ENCODE data around the gene VSTM2B.

DNA sequence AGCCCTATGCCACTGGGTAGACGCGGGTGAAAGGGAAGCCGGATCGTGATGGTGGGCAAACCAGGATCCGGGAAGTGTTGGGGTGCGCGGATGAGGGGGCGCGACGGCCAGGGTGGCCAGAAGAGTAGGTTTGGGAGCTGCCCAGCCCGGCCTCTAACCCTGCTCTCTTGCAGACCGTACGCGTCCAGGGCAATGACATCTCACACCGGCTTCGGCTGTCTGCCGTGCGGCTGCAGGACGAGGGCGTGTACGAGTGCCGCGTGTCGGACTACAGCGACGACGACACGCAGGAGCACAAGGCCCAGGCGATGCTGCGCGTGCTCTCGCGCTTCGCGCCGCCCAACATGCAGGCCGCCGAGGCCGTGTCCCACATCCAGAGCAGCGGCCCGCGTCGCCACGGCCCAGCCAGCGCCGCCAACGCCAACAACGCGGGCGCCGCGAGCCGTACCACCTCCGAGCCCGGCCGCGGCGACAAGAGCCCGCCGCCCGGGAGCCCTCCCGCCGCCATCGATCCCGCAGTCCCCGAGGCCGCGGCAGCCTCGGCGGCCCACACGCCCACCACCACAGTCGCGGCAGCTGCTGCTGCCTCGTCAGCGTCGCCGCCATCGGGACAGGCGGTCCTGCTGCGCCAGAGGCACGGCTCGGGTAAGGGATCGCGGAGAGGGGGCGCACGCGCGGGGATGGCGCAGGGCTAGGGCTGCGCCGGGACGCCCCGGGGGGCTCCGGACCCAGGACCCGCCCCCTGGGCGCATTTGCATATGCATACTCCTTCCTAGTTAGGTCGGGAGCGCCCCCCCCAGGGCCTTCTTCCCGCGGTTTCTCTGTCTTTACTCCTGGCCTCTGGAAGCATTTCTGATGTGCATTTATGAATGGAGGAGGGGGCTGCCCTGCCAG, 4.1 kb downstream of the VSTM2B start:
- TF ChIP-seq CTCF (IDR thresholded peaks at IDR 0.05) (no peak), POLR2A (IDR thresholded peaks at IDR 0.05) (no peak)
